Measurements from ENCODE around the gene PAFAH1B2. TPM values are rescaled to one million over a fixed set of nuclear protein-coding genes. Genes with fewer than 3 reads are reported as not detected.

Gene PAFAH1B2
- total and polyA plus RNA-seq, 10 of the 15 experiments (the other 5 are each of a cell fraction or from before 2014, with no cell fraction given): 17.6 to 64.8 (median 47.6) TPM

GRCh38 chr11:117134431-117134830 lies 9.7 kb upstream of the PAFAH1B2 start:
- H3K27me3 ChIP-seq (replicated peaks in 1 of 2; ENCODE audit: control insufficient read depth in 2 of 2, insufficient read depth in 2 of 2, low read length in 1 of 2): no peaks in the 10 kb centered on the region
- H3K36me3 ChIP-seq (ENCODE audit: control insufficient read depth in 2 of 2, insufficient read depth in 2 of 2, low read length in 1 of 2): no peaks in the 10 kb centered on the region
- POLR2A ChIA-PET: no interaction called here
- H2AFZ ChIP-seq (ENCODE audit: control insufficient read depth, low read depth, low read length): no peak overlapping the region
- no TSS peak for BruUV-seq (replicated peaks)
- no peak overlapping the region for H3K27ac ChIP-seq (ENCODE audit: control insufficient read depth, insufficient read depth)
- no peaks in the 10 kb centered on the region for H3K79me2 ChIP-seq (ENCODE audit: control insufficient read depth, insufficient read depth, low read length)
- in situ Hi-C loops (cut with MboI): loop anchor here (5.0 kb wide), 1 partner anchor 73 kb away; no protein-coding TSS in a partner anchor
- TF ChIP-seq MLLT1 (IDR thresholded peaks at IDR 0.05) (no peak), MEF2B (IDR thresholded peaks at IDR 0.05; ENCODE audit: partially characterized antibody, poor library complexity, severe bottlenecking) (no peak), KAT2A (conservative IDR thresholded peaks at IDR 0.05; ENCODE audit: control insufficient read depth, low read depth, low read length) (no peak), CHD1 (IDR thresholded peaks at IDR 0.05; ENCODE audit: low read depth, low read length) (no peak), CUX1 (IDR thresholded peaks at IDR 0.05; ENCODE audit: insufficient replicate concordance, low read depth, low read length) (no peak), NR2F1 (conservative IDR thresholded peaks at IDR 0.05) (no peak), IRF5 (IDR thresholded peaks at IDR 0.05; ENCODE audit: borderline replicate concordance) (no peak), ESRRA (IDR thresholded peaks at IDR 0.05; ENCODE audit: low read length) (no peak), TAF1 (IDR thresholded peaks at IDR 0.05; ENCODE audit: borderline replicate concordance, low read depth, low read length) (no peak), PBX3 (IDR thresholded peaks at IDR 0.05; ENCODE audit: insufficient replicate concordance, low read depth, low read length) (no peak), YBX1 (IDR thresholded peaks at IDR 0.05) (no peak), BACH1 (IDR thresholded peaks at IDR 0.05; ENCODE audit: borderline replicate concordance) (no peak), CEBPB (IDR thresholded peaks at IDR 0.05; ENCODE audit: borderline replicate concordance in 1 of 2, low read depth in 2 of 2, low read length in 2 of 2) (no peak)
- 55% methylated on average over 2 of the region's 3 CpGs for WGBS (ENCODE audit: insufficient coverage, insufficient replicate concordance, low lambda C conversion rate, missing lambda C conversion rate)
- FAIRE-seq (no peak), ATAC-seq (no peak), DNase-seq (ENCODE audit: low read depth, low spot score) (no peak)
- CTCF ChIA-PET: interaction anchor here (1.2 kb wide), 1 partner anchor 28 kb away, joined by 4 read pairs; no protein-coding TSS in a partner anchor
- intact Hi-C loops (cut with micrococcal nuclease; ENCODE audit: unreplicated experiment): loop anchor here (5.0 kb wide), 1 partner anchor 73 kb away; no protein-coding TSS in a partner anchor
- SMC1A ChIA-PET (ENCODE audit: uncharacterized antibody, unreplicated experiment): interaction anchor here (0.7 kb wide), 1 partner anchor 10 kb away, joined by 3 read pairs; no protein-coding TSS in a partner anchor
- H3K4me1 ChIP-seq (ENCODE audit: control insufficient read depth, insufficient read depth, low read length): no peaks in the 10 kb centered on the region
- H3K4me2 ChIP-seq (ENCODE audit: control insufficient read depth, insufficient read depth): no peak overlapping the region
- no peak overlapping the region for H3K4me3 ChIP-seq
- RAD21 ChIA-PET (ENCODE audit: unreplicated experiment): no interaction called here
- H4K20me1 ChIP-seq (ENCODE audit: control insufficient read depth, insufficient read depth): no peaks in the 10 kb centered on the region
- H3K9me3 ChIP-seq (replicated peaks; ENCODE audit: control insufficient read depth, insufficient read depth, low read length): no peaks in the 10 kb centered on the region
- no peak overlapping the region for H3K9ac ChIP-seq (ENCODE audit: control insufficient read depth, insufficient read depth, low read length)
